Lower lobe of right lung (tissue), 2 donors: ENCODE measurements around the gene MAPKAPK2. TPM values are rescaled to one million over a fixed set of nuclear protein-coding genes. Genes with fewer than 3 reads are reported as not detected.

Experiments
- ATAC-seq, 2 donors: fragments of 200-7000 bp; cut with Tn5 transposase; one replicate each; pipeline ENCODE4 v1.9.1; 2020 to 2022; ENCODE audit warnings: mild to moderate bottlenecking in 2 of 2, moderate library complexity in 2 of 2
- DNase-seq: peaks from one replicate; pipeline ENCODE4 v3.0.0-alpha.2; 2020
- H3K27ac ChIP-seq: fragments of 200-600 bp; one replicate; pipeline ENCODE4 v1.8.0; 2022
- H3K27me3 ChIP-seq: fragments of 200-600 bp; one replicate; pipeline ENCODE4 v1.8.0; 2022; ENCODE audit warnings: low read depth
- H3K36me3 ChIP-seq: fragments of 200-600 bp; one replicate; pipeline ENCODE4 v1.8.0; 2022; ENCODE audit warnings: mild to moderate bottlenecking
- H3K4me1 ChIP-seq: fragments of 200-600 bp; one replicate; pipeline ENCODE4 v1.8.0; 2022
- H3K4me3 ChIP-seq: fragments of 200-600 bp; one replicate; pipeline ENCODE4 v1.8.0; 2022; ENCODE audit warnings: mild to moderate bottlenecking
- H3K9me3 ChIP-seq: fragments of 200-600 bp; one replicate; pipeline ENCODE4 v1.8.0; 2022
- CTCF ChIP-seq: fragments of 200-600 bp; IDR thresholded peaks from one replicate; pipeline ENCODE4 v1.8.0; 2022; ENCODE audit warnings: antibody characterized with exemption, mild to moderate bottlenecking
- intact Hi-C: fragments of 100-400 bp; cut with DNase I; formaldehyde crosslinking; loops from one replicate; pipeline ENCODE4 v1.11.0; 2022
- total RNA-seq: library from RNA; stranded (reverse); fragmentation: NEBNext Ultra II Directional; extraction: Animal tissue kit (Norgen Biotek cat#: 25700); gene quantifications from one replicate; pipeline ENCODE4 v1.2.1, GENCODE V29; 2021
- donor health status: DM: no; HTN: yes; CAD: no; lungs with severe emphysema.

MAPKAPK2 gene
- total RNA-seq, 1 donor from 2014 or later: 87.0 TPM

GRCh38 chr1:206696812-206697585 lies 12.3 kb downstream of the MAPKAPK2 start:
- Histone ChIP-seq H3K36me3 (peaks cover 21% of the 10 kb centered on the region), H3K9me3 (no peaks in the 10 kb centered on the region), H3K4me3 (no peak overlapping the region), H3K27me3 (no peaks in the 10 kb centered on the region), H3K4me1 (peaks cover 80% of the 10 kb centered on the region), H3K27ac (no peak overlapping the region)
- DNase-seq (no peak), ATAC-seq (no peak)
- intact Hi-C loops: no loop called here
- TF ChIP-seq CTCF: no peak

GRCh38 chr1:206698011-206698410 lies 13.3 kb downstream of the MAPKAPK2 start:
- Histone ChIP-seq H3K9me3 (no peaks in the 10 kb centered on the region), H3K4me3 (no peak overlapping the region), H3K27ac (no peak overlapping the region), H3K27me3 (no peaks in the 10 kb centered on the region), H3K36me3 (peaks cover 18% of the 10 kb centered on the region), H3K4me1 (peaks cover 78% of the 10 kb centered on the region)
- intact Hi-C loops: no loop called here
- DNase-seq (no peak), ATAC-seq (no peak)
- no peak for TF ChIP-seq CTCF

- no peak for DNase-seq
- Histone ChIP-seq H3K4me1 (peaks cover 77% of the 10 kb centered on the region), H3K27ac (no peak overlapping the region), H3K9me3 (no peaks in the 10 kb centered on the region), H3K27me3 (no peaks in the 10 kb centered on the region), H3K36me3 (peaks cover 11% of the 10 kb centered on the region), H3K4me3 (no peak overlapping the region)
- intact Hi-C loops: no loop called here
- ATAC-seq: peak in 1 of 2 donors; percentile 3
- no peak for TF ChIP-seq CTCF
These were observed 14.4 kb downstream of the MAPKAPK2 start for GRCh38 chr1:206699000-206699586.

GRCh38 chr1:206699626-206700025 lies 14.9 kb downstream of the MAPKAPK2 start:
- no peaks in the 10 kb centered on the region for H3K9me3 ChIP-seq
- peaks cover 77% of the 10 kb centered on the region for H3K4me1 ChIP-seq
- H3K27me3 ChIP-seq: no peaks in the 10 kb centered on the region
- TF ChIP-seq CTCF: no peak
- no peak overlapping the region for H3K27ac ChIP-seq
- H3K36me3 ChIP-seq: peaks cover 11% of the 10 kb centered on the region
- ATAC-seq: peak in 1 of 2 donors; percentile 11
- no peak overlapping the region for H3K4me3 ChIP-seq
- no peak for DNase-seq
- intact Hi-C loops: no loop called here

GRCh38 chr1:206700445-206701036 lies 15.8 kb downstream of the MAPKAPK2 start:
- Histone ChIP-seq H3K36me3 (peaks cover 9% of the 10 kb centered on the region), H3K9me3 (no peaks in the 10 kb centered on the region), H3K27ac (peak overlapping the region; percentile 13), H3K27me3 (no peaks in the 10 kb centered on the region), H3K4me1 (peaks cover 81% of the 10 kb centered on the region), H3K4me3 (no peak overlapping the region)
- TF ChIP-seq CTCF: no peak
- ATAC-seq (no peak), DNase-seq (no peak)
- intact Hi-C loops: no loop called here
